Panc1 (cell line): ENCODE results near the gene SMIM10L2A. TPM values are rescaled to one million over a fixed set of nuclear protein-coding genes. Genes with fewer than 3 reads are reported as not detected.
A peak's percentile ranks its signal among the peaks of the same experiment; 100 is the strongest.

ENCODE experiments used
- ATAC-seq: fragments of 200-7000 bp; cut with Tn5 transposase; 2 replicates; pipeline ENCODE4 v1.9.1; 2020; ENCODE audit warnings: mild to moderate bottlenecking, moderate library complexity
- Bru-seq: library from RNA; stranded (reverse); fragments of 400-500 nt; gene quantifications from one replicate; lab custom pipeline; 2021; lab: Mats Ljungman, UMichigan
- BruChase-seq, 2 experiments: library from RNA; stranded (reverse); fragments of 400-500 nt; gene quantifications; one replicate each; lab custom pipeline; 2021; lab: Mats Ljungman, UMichigan
- BruUV-seq: library from RNA; stranded (reverse); fragments of 400-500 nt; replicated peaks from 2 replicates; lab custom pipeline; 2021; lab: Mats Ljungman, UMichigan
- CTCF ChIA-PET: fragments of 300-600 bp; sonication (Branson Sonifier 250); formaldehyde crosslinking; loops from one replicate; lab custom pipeline; 2022; ENCODE audit warnings: antibody characterized with exemption; lab: Charles Lee
- POLR2A ChIA-PET: fragments of 300-600 bp; sonication (Branson Sonifier 250); formaldehyde crosslinking; loops from one replicate; lab custom pipeline; 2022; ENCODE audit warnings: antibody characterized with exemption; lab: Charles Lee
- DNase-seq: peaks from one replicate; pipeline ENCODE4 v3.0.0-alpha.2; 2010; ENCODE audit warnings: low read depth, low spot score
- H3K27ac ChIP-seq: 2 replicates; pipeline ENCODE4 v1.5.1; 2011; ENCODE audit warnings: mild to moderate bottlenecking, low read length, inconsistent platforms
- H3K27me3 ChIP-seq: fragments of 200-500 bp; sonication (Bioruptor generic); 2 replicates; pipeline ENCODE4 v1.6.0; 2014; ENCODE audit warnings: low read length, inconsistent platforms; ENCODE audit not compliant: control insufficient read depth, insufficient read depth
- H3K36me3 ChIP-seq: fragments of 200-500 bp; sonication (Bioruptor generic); 2 replicates; pipeline ENCODE4 v1.5.1; 2014; ENCODE audit warnings: inconsistent platforms, mild to moderate bottlenecking, low read length, moderate library complexity; ENCODE audit not compliant: control insufficient read depth, insufficient read depth
- H3K4me1 ChIP-seq: 2 replicates; pipeline ENCODE4 v1.5.1; 2011; ENCODE audit warnings: inconsistent platforms, mild to moderate bottlenecking, low read length, moderate library complexity; ENCODE audit not compliant: control insufficient read depth, insufficient read depth
- H3K4me3 ChIP-seq, 2 experiments: 2 replicates each; pipeline ENCODE4 v1.5.1; 2011 to 2012; ENCODE audit warnings: low read depth in 2 of 2, low read length in 2 of 2, mild to moderate bottlenecking in 2 of 2, inconsistent platforms in 1 of 2, moderate library complexity in 1 of 2
- H3K9me3 ChIP-seq: fragments of 200-500 bp; sonication (Bioruptor generic); 2 replicates; pipeline ENCODE4 v1.5.1; 2014; ENCODE audit warnings: low read depth, mild to moderate bottlenecking, inconsistent platforms, low read length, moderate library complexity; ENCODE audit not compliant: control insufficient read depth, insufficient read depth
- CTCF ChIP-seq: fragments of 450-650 bp; IDR thresholded peaks from 2 replicates; pipeline ENCODE4 v1.5.1; 2017; ENCODE audit warnings: mild to moderate bottlenecking
- POLR2AphosphoS5 ChIP-seq: IDR thresholded peaks from 2 replicates; pipeline ENCODE4 v1.6.1; 2012; ENCODE audit warnings: mild to moderate bottlenecking, low read depth, low read length, moderate library complexity
- REST ChIP-seq, 2 experiments: IDR thresholded peaks; 2 replicates each; pipeline ENCODE4 v1.6.1; 2011 to 2012; ENCODE audit warnings: low read depth in 2 of 2, control low read depth in 1 of 2, low read length in 1 of 2, mild to moderate bottlenecking in 1 of 2, moderate library complexity in 1 of 2; ENCODE audit not compliant: insufficient read depth in 1 of 2
- SIN3A ChIP-seq: IDR thresholded peaks from 2 replicates; pipeline ENCODE4 v1.6.1; 2012; ENCODE audit warnings: low read depth, mild to moderate bottlenecking, low read length, moderate library complexity, borderline replicate concordance; ENCODE audit not compliant: insufficient read depth
- TCF7L2 ChIP-seq: IDR thresholded peaks from 2 replicates; pipeline ENCODE4 v1.6.1; 2011; ENCODE audit warnings: mild to moderate bottlenecking, low read depth, low read length, inconsistent platforms
- in situ Hi-C: cut with HindIII; loops from 2 replicates; pipeline ENCODE4 v1.10.0; 2016; ENCODE audit warnings: low sequenced_read_pairs, low pct_unique_long_range_greater_than_20kb
- intact Hi-C: fragments of 100-400 bp; cut with micrococcal nuclease; formaldehyde crosslinking; loops from one replicate; pipeline ENCODE4 v1.10.0; 2022; ENCODE audit not compliant: unreplicated experiment
- long read RNA-seq: library from polyadenylated mRNA; unstranded; transcript quantifications from one replicate; pipeline ENCODE4 v2.0.0, GENCODE V29; 2021; ENCODE audit not compliant: unreplicated experiment
- polyA plus RNA-seq: library from polyadenylated mRNA; unstranded; fragments of >200 nt; gene quantifications from one replicate; pipeline ENCODE4 v1.2.1, GENCODE V29; 2012; ENCODE audit warnings: missing spikeins; ENCODE audit not compliant: insufficient read length
- total RNA-seq: library from RNA; stranded (reverse); gene quantifications from one replicate; pipeline ENCODE4 v1.2.1, GENCODE V29; 2021; ENCODE audit not compliant: unreplicated experiment

SMIM10L2A gene
- 0.36 TPM for total RNA-seq
- 0.38 TPM for polyA plus RNA-seq
- percentile 15 among the genes with signal in this experiment for Bru-seq, nascent RNA
- BruChase-seq, experiment 1, labeled RNA remaining after a 2-hour chase, result percentile 25 among the genes with signal in this experiment
- percentile 30 among the genes with signal in this experiment for BruChase-seq, experiment 2, labeled RNA remaining after a 6-hour chase
- long read RNA-seq, result 0 reads

- ATAC-seq (peak; percentile 73), DNase-seq (no peak)
- Histone ChIP-seq H3K4me3 (peak within 1 kb of the TSS; percentile 44 to 82), H3K4me1 (no peaks in the 10 kb centered on the region), H3K27me3 (peaks cover 3% of the 10 kb centered on the region), H3K9me3 (no peaks in the 10 kb centered on the region), H3K36me3 (no peaks in the 10 kb centered on the region), H3K27ac (peak within 1 kb of the TSS; percentile 36; the same call in 1 of the 2 replicates)
- BruUV-seq, result no TSS peak
- in situ Hi-C loops, result no loop called here
- TF ChIP-seq SIN3A (no peak), REST (IDR thresholded peaks at IDR 0.05; ENCODE audit: insufficient read depth in 1 of 2, low read depth in 2 of 2, low read length in 1 of 2) (no peak), CTCF (no peak), POLR2AphosphoS5 (no peak), TCF7L2 (no peak)
- intact Hi-C loops, result no loop called here
- POLR2A ChIA-PET, result no interaction called here
- CTCF ChIA-PET, result interaction anchor here (0.5 kb wide), 1 partner anchor 33 kb away, joined by 3 read pairs; no protein-coding TSS in a partner anchor
Measured at GRCh38 chrX:135421932-135422809, at the start of gene SMIM10L2A. TSS of gene SMIM10L2A (plus strand) at chrX:135421944. CDS start at chrX:135422132, 188 bp downstream.

GRCh38 chrX:135373357-135373756 is 48.4 kb upstream of the SMIM10L2A start:
- DNase-seq (no peak), ATAC-seq (no peak)
- BruUV-seq, result no TSS peak
- H3K36me3 ChIP-seq, result no peaks in the 10 kb centered on the region
- no peak overlapping the region for H3K27ac ChIP-seq
- H3K4me1 ChIP-seq, result no peaks in the 10 kb centered on the region
- intact Hi-C loops, result no loop called here
- ChIA-PET POLR2A (interaction anchor here (0.7 kb wide), 1 partner anchor 18 kb away, joined by 3 read pairs; no protein-coding TSS in a partner anchor), CTCF (no interaction called here)
- no peaks in the 10 kb centered on the region for H3K27me3 ChIP-seq
- H3K9me3 ChIP-seq, result no peaks in the 10 kb centered on the region
- in situ Hi-C loops, result no loop called here
- no peak for TF ChIP-seq REST (IDR thresholded peaks at IDR 0.05; ENCODE audit: insufficient read depth in 1 of 2, low read depth in 2 of 2, low read length in 1 of 2)
- TF ChIP-seq TCF7L2, result no peak
- no peak for TF ChIP-seq CTCF
- TF ChIP-seq SIN3A, result no peak
- no peak for TF ChIP-seq POLR2AphosphoS5
- no peak overlapping the region for H3K4me3 ChIP-seq
